SK-N-SH (cell line): ENCODE measurements around the gene KRT23. TPM values are rescaled to one million over a fixed set of nuclear protein-coding genes. Genes with fewer than 3 reads are reported as not detected.

Source experiments
- CTCF ChIA-PET: fragments of 300-600, 350-600 bp; formaldehyde crosslinking; extraction: SDS; loops from one replicate; lab custom pipeline; 2021; lab: Yijun Ruan, JAX
- POLR2A ChIA-PET: fragments of 350-600 bp; sonication (Branson Sonifier 250); formaldehyde crosslinking; extraction: SDS; loops from one replicate; lab custom pipeline; 2020; ENCODE audit warnings: antibody characterized with exemption, inconsistent platforms; lab: Yijun Ruan, JAX
- DNase-seq: peaks from one replicate; pipeline ENCODE4 v3.0.0; 2012
- H2AFZ ChIP-seq: fragments of 200-600 bp; sonication (generic); 2 replicates; pipeline ENCODE4 v1.8.1; 2016; ENCODE audit warnings: antibody characterized with exemption, mild to moderate bottlenecking, low read depth
- H3F3A ChIP-seq: fragments of 200-600 bp; sonication (generic); replicated peaks from 2 replicates; pipeline ENCODE3; 2016; ENCODE audit warnings: antibody characterized with exemption, mild to moderate bottlenecking; ENCODE audit not compliant: insufficient read depth
- H3K27ac ChIP-seq, 2 experiments: fragments of 200-500 bp in 1 of 2; fragments of 200-600 bp in 1 of 2; sonication (Bioruptor generic) in 1 of 2; sonication (generic), shearing (Covaris generic) in 1 of 2; 2 replicates each; pipeline versions ENCODE4 v1.5.1 to v1.6.1; 2014 to 2016; ENCODE audit warnings: low read depth in 2 of 2, inconsistent platforms in 1 of 2, low read length in 1 of 2, mild to moderate bottlenecking in 1 of 2, mixed read lengths in 1 of 2
- H3K27me3 ChIP-seq: fragments of 200-600 bp; sonication (generic), shearing (Covaris generic); 2 replicates; pipeline ENCODE4 v1.6.1; 2016; ENCODE audit warnings: mixed run types; ENCODE audit not compliant: insufficient read depth
- H3K36me3 ChIP-seq, 2 experiments: fragments of 200-500 bp in 1 of 2; fragments of 200-600 bp in 1 of 2; sonication (Bioruptor generic) in 1 of 2; sonication (generic) in 1 of 2; replicated peaks in 1 of 2; 2 replicates each; pipeline versions ENCODE3 to v1.5.1; 2014 to 2016; ENCODE audit warnings: low read length in 1 of 2, mild to moderate bottlenecking in 1 of 2; ENCODE audit not compliant: insufficient read depth in 2 of 2, control insufficient read depth in 1 of 2
- H3K4me1 ChIP-seq, 2 experiments: fragments of 200-500 bp in 1 of 2; fragments of 200-600 bp in 1 of 2; sonication (Bioruptor generic) in 1 of 2; sonication (generic), shearing (Covaris generic) in 1 of 2; 2 replicates each; pipeline versions ENCODE4 v1.5.1 to v1.6.1; 2014 to 2016; ENCODE audit warnings: low read depth in 1 of 2, low read length in 1 of 2, mixed run types in 1 of 2; ENCODE audit not compliant: insufficient read depth in 2 of 2, control insufficient read depth in 1 of 2
- H3K4me2 ChIP-seq: fragments of 200-600 bp; sonication (generic), shearing (Covaris generic); 2 replicates; pipeline ENCODE4 v1.6.1; 2017; ENCODE audit warnings: mixed run types
- H3K4me3 ChIP-seq, 2 experiments: fragments of 200-500 bp in 1 of 2; fragments of 200-600 bp in 1 of 2; sonication (Bioruptor generic) in 1 of 2; sonication (generic), shearing (Covaris generic) in 1 of 2; 2 replicates each; pipeline versions ENCODE4 v1.5.1 to v1.8.1; 2014 to 2016; ENCODE audit warnings: low read depth in 2 of 2, inconsistent platforms in 1 of 2, low read length in 1 of 2, mild to moderate bottlenecking in 1 of 2, mixed read lengths in 1 of 2, moderate library complexity in 1 of 2
- H3K79me2 ChIP-seq: fragments of 200-600 bp; sonication (generic); 2 replicates; pipeline ENCODE4 v1.8.1; 2017; ENCODE audit warnings: mild to moderate bottlenecking; ENCODE audit not compliant: insufficient read depth
- H3K9ac ChIP-seq: fragments of 200-600 bp; sonication (generic); 2 replicates; pipeline ENCODE4 v1.6.1; 2017; ENCODE audit warnings: mixed run types
- H3K9me2 ChIP-seq: fragments of 200-600 bp; sonication (generic); 2 replicates; pipeline ENCODE4 v1.6.1; 2017; ENCODE audit warnings: mixed run types
- H3K9me3 ChIP-seq: fragments of 200-600 bp; sonication (generic); 2 replicates; pipeline ENCODE4 v1.6.1; 2017; ENCODE audit warnings: mixed run types, mild to moderate bottlenecking, moderate library complexity
- H4K20me1 ChIP-seq: fragments of 200-600 bp; sonication (generic); 2 replicates; pipeline ENCODE4 v1.6.1; 2017; ENCODE audit warnings: mild to moderate bottlenecking, mixed run types; ENCODE audit not compliant: insufficient read depth
- EP300 ChIP-seq, 2 experiments: IDR thresholded peaks; 2 replicates each; pipeline versions ENCODE4 v1.4.0 to v1.6.1; 2012; ENCODE audit warnings: borderline replicate concordance in 1 of 2, low read depth in 1 of 2, low read length in 1 of 2
- FOXJ3 ChIP-seq: sonication (generic); formaldehyde crosslinking; IDR thresholded peaks from 2 replicates; pipeline ENCODE4 v1.5.1; 2020; ENCODE audit warnings: mild to moderate bottlenecking, missing genetic modification reagents
- MXI1 ChIP-seq: IDR thresholded peaks from 2 replicates; pipeline ENCODE4 v1.6.1; 2012; ENCODE audit warnings: mild to moderate bottlenecking, low read depth, low read length, improper control_type of control experiment
- NFIC ChIP-seq: IDR thresholded peaks from 2 replicates; pipeline ENCODE4 v1.4.0; 2012; ENCODE audit warnings: borderline replicate concordance
- NRF1 ChIP-seq: IDR thresholded peaks from 2 replicates; pipeline ENCODE4 v1.6.1; 2012; ENCODE audit warnings: low read depth, mild to moderate bottlenecking, low read length
- RAD21 ChIP-seq: IDR thresholded peaks from 2 replicates; pipeline ENCODE4 v1.6.1; 2012; ENCODE audit warnings: mild to moderate bottlenecking, low read length
- RCOR1 ChIP-seq: fragments of 150-350 bp; IDR thresholded peaks from 2 replicates; pipeline ENCODE4 v1.6.1; 2017; ENCODE audit warnings: antibody characterized with exemption, low read length
- SMC3 ChIP-seq: IDR thresholded peaks from 2 replicates; pipeline ENCODE4 v1.6.1; 2012; ENCODE audit warnings: low read depth, low read length, improper control_type of control experiment
- TAF1 ChIP-seq: IDR thresholded peaks from 2 replicates; pipeline ENCODE4 v1.6.1; 2012; ENCODE audit warnings: low read depth, mild to moderate bottlenecking, low read length, moderate library complexity, borderline replicate concordance
- TCF12 ChIP-seq: IDR thresholded peaks from 2 replicates; pipeline ENCODE4 v1.4.0; 2012
- TEAD4 ChIP-seq: IDR thresholded peaks from 2 replicates; pipeline ENCODE4 v1.4.0; 2012; ENCODE audit warnings: mild to moderate bottlenecking, borderline replicate concordance; ENCODE audit not compliant: insufficient read depth
- WGBS: methylation state at CpG from one replicate; pipeline ENCODE4 v1.1.6; 2017; ENCODE audit warnings: low lambda C conversion rate; 5-methylcytosine and 5-hydroxymethylcytosine counted together
- polyA plus RNA-seq, 3 experiments: library from polyadenylated mRNA; depleted of rRNA; stranded (reverse); fragments of >200 nt; gene quantifications; 2 replicates each; pipeline ENCODE4 v1.2.3, GENCODE V29; 2012
- TF ChIP-seq, protein P1 (sequence below): IDR thresholded peaks from 2 replicates; pipeline ENCODE4; 2012
- TF ChIP-seq, protein P2 (sequence below): IDR thresholded peaks from 2 replicates; pipeline ENCODE4 v1.4.0; 2012; ENCODE audit warnings: low read depth
- TF ChIP-seq, protein P3 (sequence below): IDR thresholded peaks from 2 replicates; pipeline ENCODE4 v1.4.0; 2012; ENCODE audit warnings: low read depth, borderline replicate concordance
- TF ChIP-seq, protein P4 (sequence below): fragments of 150-350 bp; IDR thresholded peaks from 2 replicates; pipeline ENCODE4 v1.6.1; 2016; ENCODE audit warnings: mild to moderate bottlenecking, low read depth, low read length

KRT23 gene
- polyA plus RNA-seq, 1 of the 3 experiments (the other 2 are of a cell fraction) = not detected

DNA sequence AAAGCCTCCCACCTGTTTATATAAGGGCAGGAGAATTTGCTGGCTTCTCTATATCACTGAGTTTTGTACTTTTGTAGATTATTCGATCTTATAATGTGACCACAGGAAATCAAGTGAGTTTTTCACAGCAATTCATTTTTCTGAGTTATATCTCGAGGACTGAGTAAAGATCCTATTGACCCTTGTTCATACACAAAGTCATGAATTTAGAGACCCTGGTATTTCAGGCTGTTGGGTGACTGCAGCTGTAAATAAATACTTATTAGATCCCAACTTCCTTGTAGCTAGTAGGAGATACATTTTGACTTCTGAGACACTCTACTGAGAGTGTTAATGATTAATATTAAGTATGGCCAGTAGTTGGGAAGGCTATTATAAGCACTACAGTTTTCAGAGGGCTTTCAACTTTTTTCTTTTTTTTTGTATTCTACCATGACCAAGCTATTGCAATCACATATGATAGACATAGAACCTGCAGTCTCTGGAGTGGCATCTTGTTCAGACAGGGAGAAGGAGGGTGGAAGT is 49.2 kb downstream of the KRT23 start:
- no peak overlapping the region for H3K4me2 ChIP-seq
- TF ChIP-seq SMC3 (no peak), TAF1 (no peak), TEAD4 (no peak), FOXJ3 (CRISPR knock-in tag) (no peak), EP300 (IDR thresholded peaks at IDR 0.05; ENCODE audit: borderline replicate concordance in 1 of 2, low read depth in 1 of 2, low read length in 1 of 2) (no peak), RCOR1 (no peak), MXI1 (no peak), RAD21 (no peak), NFIC (no peak), TCF12 (no peak), NRF1 (no peak)
- TF ChIP-seq, protein P1, sequence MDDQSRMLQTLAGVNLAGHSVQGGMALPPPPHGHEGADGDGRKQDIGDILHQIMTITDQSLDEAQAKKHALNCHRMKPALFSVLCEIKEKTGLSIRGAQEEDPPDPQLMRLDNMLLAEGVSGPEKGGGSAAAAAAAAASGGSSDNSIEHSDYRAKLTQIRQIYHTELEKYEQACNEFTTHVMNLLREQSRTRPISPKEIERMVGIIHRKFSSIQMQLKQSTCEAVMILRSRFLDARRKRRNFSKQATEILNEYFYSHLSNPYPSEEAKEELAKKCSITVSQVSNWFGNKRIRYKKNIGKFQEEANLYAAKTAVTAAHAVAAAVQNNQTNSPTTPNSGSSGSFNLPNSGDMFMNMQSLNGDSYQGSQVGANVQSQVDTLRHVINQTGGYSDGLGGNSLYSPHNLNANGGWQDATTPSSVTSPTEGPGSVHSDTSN = no peak
- TF ChIP-seq, protein P2, sequence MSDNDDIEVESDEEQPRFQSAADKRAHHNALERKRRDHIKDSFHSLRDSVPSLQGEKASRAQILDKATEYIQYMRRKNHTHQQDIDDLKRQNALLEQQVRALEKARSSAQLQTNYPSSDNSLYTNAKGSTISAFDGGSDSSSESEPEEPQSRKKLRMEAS = no peak
- TF ChIP-seq, protein P3, sequence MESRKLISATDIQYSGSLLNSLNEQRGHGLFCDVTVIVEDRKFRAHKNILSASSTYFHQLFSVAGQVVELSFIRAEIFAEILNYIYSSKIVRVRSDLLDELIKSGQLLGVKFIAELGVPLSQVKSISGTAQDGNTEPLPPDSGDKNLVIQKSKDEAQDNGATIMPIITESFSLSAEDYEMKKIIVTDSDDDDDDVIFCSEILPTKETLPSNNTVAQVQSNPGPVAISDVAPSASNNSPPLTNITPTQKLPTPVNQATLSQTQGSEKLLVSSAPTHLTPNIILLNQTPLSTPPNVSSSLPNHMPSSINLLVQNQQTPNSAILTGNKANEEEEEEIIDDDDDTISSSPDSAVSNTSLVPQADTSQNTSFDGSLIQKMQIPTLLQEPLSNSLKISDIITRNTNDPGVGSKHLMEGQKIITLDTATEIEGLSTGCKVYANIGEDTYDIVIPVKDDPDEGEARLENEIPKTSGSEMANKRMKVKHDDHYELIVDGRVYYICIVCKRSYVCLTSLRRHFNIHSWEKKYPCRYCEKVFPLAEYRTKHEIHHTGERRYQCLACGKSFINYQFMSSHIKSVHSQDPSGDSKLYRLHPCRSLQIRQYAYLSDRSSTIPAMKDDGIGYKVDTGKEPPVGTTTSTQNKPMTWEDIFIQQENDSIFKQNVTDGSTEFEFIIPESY = no peak
- TF ChIP-seq, protein P4, sequence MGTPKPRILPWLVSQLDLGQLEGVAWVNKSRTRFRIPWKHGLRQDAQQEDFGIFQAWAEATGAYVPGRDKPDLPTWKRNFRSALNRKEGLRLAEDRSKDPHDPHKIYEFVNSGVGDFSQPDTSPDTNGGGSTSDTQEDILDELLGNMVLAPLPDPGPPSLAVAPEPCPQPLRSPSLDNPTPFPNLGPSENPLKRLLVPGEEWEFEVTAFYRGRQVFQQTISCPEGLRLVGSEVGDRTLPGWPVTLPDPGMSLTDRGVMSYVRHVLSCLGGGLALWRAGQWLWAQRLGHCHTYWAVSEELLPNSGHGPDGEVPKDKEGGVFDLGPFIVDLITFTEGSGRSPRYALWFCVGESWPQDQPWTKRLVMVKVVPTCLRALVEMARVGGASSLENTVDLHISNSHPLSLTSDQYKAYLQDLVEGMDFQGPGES = no peak
- TF ChIP-seq, all 33 proteins: peak for 0
- Histone ChIP-seq H3K79me2 (no peaks in the 10 kb centered on the region), H3K4me3 (no peak overlapping the region), H3F3A (no peaks in the 10 kb centered on the region), H3K9me2 (no peaks in the 10 kb centered on the region), H3K27me3 (peaks cover 76% of the 10 kb centered on the region), H3K36me3 (no peaks in the 10 kb centered on the region), H4K20me1 (no peaks in the 10 kb centered on the region), H3K27ac (no peak overlapping the region), H2AFZ (no peak overlapping the region), H3K9ac (no peak overlapping the region), H3K9me3 (no peaks in the 10 kb centered on the region), H3K4me1 (no peaks in the 10 kb centered on the region)
- WGBS = 4% methylated on average over 2 of the region's 2 CpGs
- DNase-seq = no peak
- ChIA-PET CTCF (interaction anchor here (1.2 to 1.3 kb wide), 2 partner anchors 15 to 435 kb away, joined by 3 read pairs; no protein-coding TSS in a partner anchor), POLR2A (interaction anchor here (0.6 kb wide), 1 partner anchor 762 kb away, joined by 3 read pairs; no protein-coding TSS in a partner anchor)
